ENCODE measurements around the gene UBE2U.

UBE2U gene

DNA sequence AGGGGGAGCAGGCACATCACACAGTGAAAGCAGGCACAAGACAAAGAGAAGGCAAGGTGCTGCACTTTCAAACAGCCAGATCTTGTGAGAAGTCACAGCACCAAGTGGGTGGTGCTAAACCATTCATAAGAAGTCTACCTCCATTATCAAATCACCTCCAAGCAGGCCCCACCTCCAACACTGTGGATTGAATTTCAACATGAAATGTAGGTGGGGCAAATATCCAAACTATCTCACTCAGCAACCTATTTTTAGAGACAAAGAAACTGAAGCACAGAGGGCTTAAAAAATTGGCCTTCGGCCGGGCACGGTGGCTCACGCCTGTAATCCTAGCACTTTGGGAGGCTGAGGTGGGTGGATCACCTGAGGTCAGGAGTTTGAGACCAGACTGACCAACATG lies 90.4 kb downstream of the UBE2U start:
- DNase-seq (ENCODE audit: low read depth in 2 of 2), result no peak

DNA sequence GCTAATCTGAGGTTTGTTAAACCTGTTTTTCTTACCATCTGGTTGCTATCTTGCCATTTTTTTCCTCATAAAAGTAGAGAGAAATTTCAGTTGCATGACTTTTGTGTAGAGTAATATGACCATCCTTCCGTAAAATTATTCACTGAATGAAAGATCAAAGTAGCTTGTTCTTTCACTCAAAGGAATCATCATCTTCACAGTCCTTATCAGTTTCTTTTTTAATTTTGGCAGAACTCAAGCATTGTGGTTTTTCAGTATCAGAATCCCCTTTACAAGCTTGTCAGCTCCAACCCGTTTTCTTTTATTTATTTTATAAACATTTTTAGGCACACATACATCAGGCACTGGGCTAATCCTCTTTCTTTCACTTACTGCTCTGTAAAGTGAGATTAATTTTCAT lies 91.7 kb downstream of the UBE2U start:
- DNase-seq (ENCODE audit: low read depth in 2 of 2), result no peak

DNA sequence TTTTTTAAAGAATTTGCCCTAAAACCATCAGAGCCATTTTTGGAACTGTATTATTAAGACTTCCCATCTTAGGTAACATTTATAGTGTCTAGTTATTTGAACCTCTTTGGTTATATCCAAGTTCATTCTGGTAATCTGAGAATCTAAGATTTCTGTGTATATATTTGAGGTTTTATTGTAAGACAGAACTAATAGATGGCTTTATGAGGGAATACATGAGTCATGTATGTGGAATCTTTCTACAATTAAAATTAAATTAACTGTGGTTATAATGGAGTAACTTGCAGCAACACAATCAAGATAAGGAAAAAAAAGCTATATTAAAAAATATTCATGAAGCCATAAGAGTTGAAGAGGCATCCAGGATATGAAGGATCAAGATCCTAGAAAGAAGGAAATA lies 92.1 kb downstream of the UBE2U start:
- no peak for DNase-seq (ENCODE audit: low read depth in 2 of 2)

DNA sequence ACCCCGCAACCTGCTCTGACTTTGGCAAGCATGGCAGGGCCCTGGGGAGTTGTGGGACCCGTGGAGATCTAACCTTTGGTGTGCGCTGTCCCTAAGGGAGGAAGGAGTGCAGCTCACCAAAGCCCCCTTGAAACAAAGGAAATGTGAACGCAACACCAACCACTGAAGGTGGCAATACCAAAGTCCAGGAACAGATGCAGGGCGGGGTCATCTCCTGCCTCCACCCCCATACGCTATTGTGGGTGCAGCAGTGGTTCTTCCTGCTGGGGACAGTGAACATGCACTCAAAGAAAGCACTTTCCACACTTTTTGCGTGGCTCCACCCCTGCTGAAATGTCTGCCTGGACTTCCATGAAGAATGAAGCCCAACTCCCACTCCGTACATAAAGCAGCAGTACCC lies 93.0 kb downstream of the UBE2U start:
- no peak for DNase-seq (ENCODE audit: low read depth in 2 of 2)

DNA sequence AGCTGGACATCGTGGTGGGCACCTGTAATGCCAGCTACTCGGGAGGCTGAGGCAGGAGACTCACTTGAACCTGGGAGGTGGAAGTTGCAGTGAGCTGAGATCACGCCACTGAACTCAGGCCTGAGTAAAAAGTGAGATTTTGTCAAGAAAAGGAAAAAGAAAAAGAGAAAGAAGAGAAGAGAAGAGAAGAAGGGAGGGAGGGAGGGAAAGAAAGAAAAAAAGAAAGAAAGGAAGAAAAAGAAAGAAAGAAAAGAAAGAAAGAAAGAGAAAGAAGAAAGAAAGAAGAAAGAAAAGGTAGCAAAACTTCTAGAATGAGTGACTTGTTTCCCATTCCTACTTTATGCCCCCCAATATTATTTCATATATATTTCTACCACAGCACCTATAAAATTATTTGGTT lies 98.8 kb downstream of the UBE2U start:
- no peak for DNase-seq (ENCODE audit: low read depth in 2 of 2)

DNA sequence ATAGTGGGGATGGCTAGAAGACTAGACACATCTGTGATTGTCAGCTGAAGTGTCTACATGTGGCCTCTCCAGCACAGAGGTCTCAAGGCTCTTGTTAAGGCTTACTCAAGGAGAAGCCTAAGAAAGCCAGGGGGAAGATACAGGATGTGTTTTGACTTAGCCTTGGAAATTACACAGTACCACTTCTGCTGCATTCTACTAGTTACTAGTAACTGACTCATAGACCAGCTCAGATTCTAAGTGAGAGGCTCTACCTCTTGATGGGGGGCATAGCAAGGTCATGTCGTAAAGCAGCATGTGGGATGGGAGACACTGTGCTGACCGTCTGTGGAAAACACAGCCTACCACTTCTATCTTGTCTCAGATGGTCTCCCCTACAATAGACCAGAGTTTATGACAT lies 99.5 kb downstream of the UBE2U start:
- no peak for DNase-seq (ENCODE audit: low read depth in 2 of 2)

DNA sequence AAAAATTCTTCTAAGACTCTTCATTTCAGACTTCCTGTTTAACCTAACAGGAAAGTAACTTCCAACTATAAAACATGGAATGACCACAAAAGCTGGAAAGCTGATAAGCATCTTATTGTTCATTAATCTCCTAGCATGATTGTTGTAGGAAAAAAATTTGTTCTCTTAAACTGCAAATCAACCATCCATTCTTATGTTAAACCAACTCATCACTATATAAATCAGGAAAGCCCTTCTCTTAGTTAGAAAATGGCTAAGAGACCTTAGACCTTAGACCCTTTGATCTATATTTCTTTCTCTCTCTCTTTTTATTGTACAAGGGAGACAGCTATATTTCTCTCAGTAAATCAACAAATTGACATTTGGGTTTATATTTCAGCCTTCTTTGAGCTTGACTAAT lies 101.4 kb downstream of the UBE2U start:
- DNase-seq (ENCODE audit: low read depth in 2 of 2), result no peak

DNA sequence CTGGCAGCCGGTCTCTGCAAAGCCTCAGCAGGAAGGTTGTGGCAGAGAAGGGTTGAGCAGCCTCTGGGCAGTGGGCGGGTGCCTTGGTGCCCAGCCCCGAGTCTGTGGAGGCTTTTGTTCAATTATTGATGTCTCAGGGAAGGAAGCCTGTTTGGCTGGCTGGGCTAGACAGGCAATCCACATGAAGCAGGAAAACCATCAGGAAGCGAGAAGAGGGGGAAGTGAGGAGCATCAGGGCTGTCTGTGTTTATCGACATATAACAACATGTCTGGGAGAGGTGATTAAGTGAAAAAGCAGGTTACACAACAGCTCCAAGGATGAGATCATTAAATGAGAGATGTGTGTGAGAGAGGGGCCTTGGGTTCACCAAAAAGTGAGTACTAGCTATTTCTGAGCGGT lies 105.4 kb downstream of the UBE2U start:
- DNase-seq (ENCODE audit: low read depth in 2 of 2), result no peak

DNA sequence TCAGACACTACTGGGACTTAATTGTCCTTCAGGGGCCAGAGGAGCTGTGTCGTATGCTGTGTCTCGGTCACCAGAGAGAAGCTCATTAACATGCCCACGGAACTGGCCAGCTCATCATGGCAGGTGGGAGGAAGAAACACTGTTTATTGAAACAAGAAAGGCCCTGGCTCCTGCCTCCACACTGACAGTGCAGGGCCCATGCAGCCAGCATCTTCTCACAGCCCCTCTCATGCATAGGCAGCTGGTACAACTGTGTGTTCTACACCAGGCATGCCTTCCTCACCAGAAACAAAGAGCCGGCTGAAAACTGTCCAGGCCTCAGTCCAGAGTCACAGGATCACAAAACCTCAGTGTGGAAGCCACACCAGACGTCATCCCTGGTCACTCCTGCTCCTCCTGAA lies 106.0 kb downstream of the UBE2U start:
- no peak for DNase-seq (ENCODE audit: low read depth in 2 of 2)

DNA sequence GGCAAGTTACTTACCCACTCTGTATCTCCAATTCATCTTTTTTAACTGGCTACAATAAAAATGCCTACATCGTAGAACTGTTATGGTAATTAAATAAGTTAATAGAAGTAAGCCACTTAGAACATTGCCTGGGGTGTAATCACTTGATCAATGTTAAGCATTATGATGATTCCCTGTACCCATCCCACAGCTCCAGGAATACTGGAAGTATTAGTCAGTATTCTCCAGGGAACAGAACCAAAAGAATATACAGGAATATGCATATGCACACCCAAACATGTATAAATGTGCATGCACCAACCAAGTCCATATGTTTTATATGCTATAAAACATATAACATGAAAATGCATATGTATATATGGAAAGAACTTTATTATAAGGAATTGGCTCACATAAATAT lies 107.3 kb downstream of the UBE2U start:
- no peak for DNase-seq (ENCODE audit: low read depth in 2 of 2)

DNA sequence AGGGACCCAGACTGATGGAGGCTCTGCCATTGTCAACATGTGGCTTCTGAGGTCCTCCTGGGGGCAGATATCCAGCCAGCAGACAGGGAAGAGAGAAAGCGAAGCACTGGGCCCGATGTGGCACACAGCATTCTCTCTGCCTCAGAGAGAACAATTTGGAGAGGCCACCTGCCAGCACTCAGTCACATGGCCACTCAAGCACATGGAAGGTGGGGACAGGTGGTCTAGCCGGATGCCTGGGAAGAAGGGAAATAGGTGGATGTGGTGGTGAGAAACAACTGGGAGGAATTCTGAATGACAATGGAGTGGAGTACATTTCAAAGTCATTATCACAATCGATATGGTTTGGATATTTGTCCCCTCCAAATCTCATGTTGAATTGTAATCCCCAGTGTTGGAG lies 109.0 kb downstream of the UBE2U start:
- DNase-seq (ENCODE audit: low read depth in 2 of 2), result no peak

DNA sequence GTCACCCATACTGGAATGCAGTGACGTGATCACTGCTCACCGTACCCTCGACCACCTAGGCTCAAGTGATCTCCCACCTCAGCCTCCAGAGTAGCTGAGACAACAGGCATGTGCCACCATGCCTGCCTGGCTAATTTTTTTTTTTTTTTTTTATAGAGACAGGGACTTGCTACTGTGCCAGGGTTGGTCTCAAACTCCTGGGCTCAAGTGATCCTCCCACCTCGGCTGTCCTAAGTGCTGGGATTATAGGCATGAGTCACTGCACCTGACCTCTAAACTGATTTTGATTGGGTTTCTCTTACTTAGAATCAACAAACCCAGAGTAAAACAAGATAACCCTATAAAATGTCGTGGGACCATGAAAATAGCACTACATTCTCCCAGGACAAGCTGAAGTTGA lies 112.0 kb downstream of the UBE2U start:
- no peak for DNase-seq (ENCODE audit: low read depth in 2 of 2)

Data from stimulated activated CD8-positive, alpha-beta memory T cell treated with anti-CD3 and anti-CD28 coated beads, Interleukin-7, amount 100 ng/mL, for 4 hours (primary cell).